Activated naive CD4-positive, alpha-beta T cell treated with anti-CD3 and anti-CD28 coated beads for 36 hours (primary cell): ENCODE data around the gene ATP5PD. TPM values are rescaled to one million over a fixed set of nuclear protein-coding genes. Genes with fewer than 3 reads are reported as not detected.
A peak's percentile ranks its signal among the peaks of the same experiment; 100 is the strongest.

Experiments used
- CTCF ChIA-PET: fragments of 350-600 bp; sonication (Branson Sonifier 250); formaldehyde crosslinking; loops from one replicate; lab custom pipeline; 2021; ENCODE audit warnings: antibody characterized with exemption; lab: Charles Lee
- DNase-seq: peaks from one replicate; pipeline ENCODE4 v3.0.0-alpha.2; 2020
- H3K27ac Mint-ChIP-seq: one replicate; pipeline ENCODE4 v1.8.0; 2021; ENCODE audit warnings: mild to moderate bottlenecking, mixed read lengths
- H3K27me3 Mint-ChIP-seq: one replicate; pipeline ENCODE4 v1.8.0; 2021; ENCODE audit warnings: low read depth, mixed read lengths
- H3K36me3 Mint-ChIP-seq: one replicate; pipeline ENCODE4 v1.8.0; 2021; ENCODE audit warnings: low read depth, mixed read lengths
- H3K4me1 Mint-ChIP-seq: one replicate; pipeline ENCODE4 v1.8.0; 2021; ENCODE audit warnings: low read depth, mixed read lengths
- H3K4me3 Mint-ChIP-seq: one replicate; pipeline ENCODE4 v1.8.0; 2021; ENCODE audit warnings: mild to moderate bottlenecking, moderate library complexity, mixed read lengths
- H3K9me3 Mint-ChIP-seq: one replicate; pipeline ENCODE4 v1.8.0; 2021; ENCODE audit warnings: mixed read lengths
- intact Hi-C: fragments of 100-400 bp; cut with micrococcal nuclease; formaldehyde crosslinking; loops from one replicate; pipeline ENCODE4 v1.15.1; 2023
- total RNA-seq, 2 experiments: library from RNA; stranded (reverse); gene quantifications; one replicate each; pipeline ENCODE4 v1.2.3, GENCODE V29; 2021

The ATP5PD gene
- total RNA-seq, 2 experiments from 2014 or later, result 227 to 249 TPM

GRCh38 chr17:75063201-75063600 lies 16.4 kb upstream of the ATP5PD start:
- Mint-ChIP-seq H3K4me3 (no peak overlapping the region), H3K27me3 (no peaks in the 10 kb centered on the region), H3K27ac (no peak overlapping the region), H3K9me3 (no peaks in the 10 kb centered on the region), H3K36me3 (peaks cover 14% of the 10 kb centered on the region), H3K4me1 (peaks cover 34% of the 10 kb centered on the region)
- intact Hi-C loops, result no loop called here
- no peak for DNase-seq
- CTCF ChIA-PET, result interaction anchor here (1.1 to 1.3 kb wide), 3 partner anchors 14 to 51 kb away, joined by 3 read pairs; partner anchors contain the start of gene MRPL58

GRCh38 chr17:75061618-75062017 lies 14.8 kb upstream of the ATP5PD start:
- intact Hi-C loops, result loop anchor here (2.0 kb wide), 2 partner anchors 69 to 139 kb away; partner anchors contain the start of gene NT5C
- Mint-ChIP-seq H3K36me3 (peaks cover 14% of the 10 kb centered on the region), H3K27ac (no peak overlapping the region), H3K4me3 (no peak overlapping the region), H3K27me3 (no peaks in the 10 kb centered on the region), H3K4me1 (peaks cover 27% of the 10 kb centered on the region), H3K9me3 (no peaks in the 10 kb centered on the region)
- CTCF ChIA-PET, result interaction anchor here (0.6 to 3.5 kb wide), 2 partner anchors 13 to 24 kb away, joined by 3 to 17 read pairs; no protein-coding TSS in a partner anchor
- DNase-seq, result no peak

GRCh38 chr17:75061055-75061438 lies 14.3 kb upstream of the ATP5PD start:
- H3K4me1 Mint-ChIP-seq, result peaks cover 28% of the 10 kb centered on the region
- no peaks in the 10 kb centered on the region for H3K9me3 Mint-ChIP-seq
- no peak for DNase-seq
- H3K27me3 Mint-ChIP-seq, result no peaks in the 10 kb centered on the region
- peaks cover 17% of the 10 kb centered on the region for H3K36me3 Mint-ChIP-seq
- CTCF ChIA-PET, result interaction anchor here (3.5 kb wide), 1 partner anchor 12 kb away, joined by 17 read pairs; no protein-coding TSS in a partner anchor
- H3K27ac Mint-ChIP-seq, result no peak overlapping the region
- H3K4me3 Mint-ChIP-seq, result no peak overlapping the region
- intact Hi-C loops, result loop anchor here (2.0 kb wide), 2 partner anchors 70 to 140 kb away; partner anchors contain the start of gene NT5C

GRCh38 chr17:75060434-75061054 lies 13.8 kb upstream of the ATP5PD start:
- CTCF ChIA-PET, result interaction anchor here (0.8 to 3.5 kb wide), 7 partner anchors 12 to 109 kb away, joined by 3 to 17 read pairs (median 4); no protein-coding TSS in a partner anchor
- Mint-ChIP-seq H3K4me3 (no peak overlapping the region), H3K4me1 (peaks cover 25% of the 10 kb centered on the region), H3K27me3 (no peaks in the 10 kb centered on the region), H3K36me3 (peaks cover 17% of the 10 kb centered on the region), H3K9me3 (no peaks in the 10 kb centered on the region), H3K27ac (no peak overlapping the region)
- intact Hi-C loops, result loop anchor here (2.0 kb wide), 2 partner anchors 70 to 140 kb away; partner anchors contain the start of gene NT5C
- no peak for DNase-seq

GRCh38 chr17:75059369-75060345 lies 12.9 kb upstream of the ATP5PD start:
- intact Hi-C loops, result loop anchor here (2.0 kb wide), 2 partner anchors 71 to 141 kb away; partner anchors contain the start of gene NT5C
- Mint-ChIP-seq H3K36me3 (peaks cover 16% of the 10 kb centered on the region), H3K9me3 (no peaks in the 10 kb centered on the region), H3K27me3 (no peaks in the 10 kb centered on the region), H3K4me3 (no peak overlapping the region), H3K4me1 (peaks cover 19% of the 10 kb centered on the region), H3K27ac (no peak overlapping the region)
- DNase-seq, result no peak
- CTCF ChIA-PET, result interaction anchor here (0.7 to 3.5 kb wide), 10 partner anchors 11 to 142 kb away, joined by 3 to 17 read pairs (median 4); no protein-coding TSS in a partner anchor

GRCh38 chr17:75051941-75052340 lies 5.2 kb upstream of the ATP5PD start:
- no peak for DNase-seq
- H3K4me1 Mint-ChIP-seq, result peaks cover 37% of the 10 kb centered on the region
- intact Hi-C loops, result no loop called here
- no peak overlapping the region for H3K4me3 Mint-ChIP-seq
- CTCF ChIA-PET, result no interaction called here
- H3K27ac Mint-ChIP-seq, result no peak overlapping the region
- H3K27me3 Mint-ChIP-seq, result no peaks in the 10 kb centered on the region
- H3K36me3 Mint-ChIP-seq, result peaks cover 17% of the 10 kb centered on the region
- H3K9me3 Mint-ChIP-seq, result no peaks in the 10 kb centered on the region

GRCh38 chr17:75049706-75050105 lies 2.9 kb upstream of the ATP5PD start:
- H3K36me3 Mint-ChIP-seq, result peaks cover 14% of the 10 kb centered on the region
- H3K27ac Mint-ChIP-seq, result no peak overlapping the region
- no peaks in the 10 kb centered on the region for H3K9me3 Mint-ChIP-seq
- H3K4me3 Mint-ChIP-seq, result no peak overlapping the region
- intact Hi-C loops, result loop anchor here (5.0 kb wide), 6 partner anchors 38 to 177 kb away; partner anchors contain the start of genes ARMC7, FDXR, SLC16A5 and SUMO2
- peaks cover 41% of the 10 kb centered on the region for H3K4me1 Mint-ChIP-seq
- peak; percentile 13 for DNase-seq
- CTCF ChIA-PET, result interaction anchor here (1.0 to 3.0 kb wide), 3 partner anchors 11 to 64 kb away, joined by 3 to 17 read pairs (median 12); no protein-coding TSS in a partner anchor
- H3K27me3 Mint-ChIP-seq, result no peaks in the 10 kb centered on the region

GRCh38 chr17:75049057-75049456 lies 2.3 kb upstream of the ATP5PD start:
- CTCF ChIA-PET, result interaction anchor here (0.8 to 3.0 kb wide), 6 partner anchors 8 to 124 kb away, joined by 3 to 17 read pairs (median 4); no protein-coding TSS in a partner anchor
- intact Hi-C loops, result loop anchor here (5.0 kb wide), 6 partner anchors 38 to 177 kb away; partner anchors contain the start of genes ARMC7, FDXR, SLC16A5 and SUMO2
- Mint-ChIP-seq H3K4me3 (no peak overlapping the region), H3K36me3 (peaks cover 14% of the 10 kb centered on the region), H3K27ac (no peak overlapping the region), H3K4me1 (peaks cover 44% of the 10 kb centered on the region), H3K27me3 (no peaks in the 10 kb centered on the region), H3K9me3 (no peaks in the 10 kb centered on the region)
- DNase-seq, result no peak

GRCh38 chr17:75048249-75048878 lies 1.6 kb upstream of the ATP5PD start:
- H3K36me3 Mint-ChIP-seq, result peaks cover 10% of the 10 kb centered on the region
- no peaks in the 10 kb centered on the region for H3K9me3 Mint-ChIP-seq
- peak overlapping the region; percentile 97 for H3K4me3 Mint-ChIP-seq
- intact Hi-C loops, result loop anchor here (5.0 kb wide), 6 partner anchors 39 to 176 kb away; partner anchors contain the start of genes ARMC7, FDXR, SLC16A5 and SUMO2
- CTCF ChIA-PET, result interaction anchor here (0.8 to 3.0 kb wide), 5 partner anchors 9 to 125 kb away, joined by 3 to 17 read pairs (median 4); no protein-coding TSS in a partner anchor
- no peaks in the 10 kb centered on the region for H3K27me3 Mint-ChIP-seq
- H3K27ac Mint-ChIP-seq, result peak overlapping the region; percentile 87
- H3K4me1 Mint-ChIP-seq, result peaks cover 47% of the 10 kb centered on the region
- no peak for DNase-seq

GRCh38 chr17:75047398-75048098 lies 779 bp upstream of the ATP5PD start:
- Mint-ChIP-seq H3K27me3 (no peaks in the 10 kb centered on the region), H3K9me3 (no peaks in the 10 kb centered on the region), H3K4me3 (peak overlapping the region; percentile 97), H3K36me3 (peaks cover 8% of the 10 kb centered on the region), H3K27ac (peak overlapping the region; percentile 87), H3K4me1 (peaks cover 47% of the 10 kb centered on the region)
- intact Hi-C loops, result loop anchor here (1.0 to 5.0 kb wide), 11 partner anchors 11 to 175 kb away; partner anchors contain the start of genes ARMC7, CDR2L, FDXR and JPT1
- peak; percentile 30 for DNase-seq
- CTCF ChIA-PET, result interaction anchor here (1.0 to 3.0 kb wide), 4 partner anchors 13 to 89 kb away, joined by 3 to 17 read pairs (median 10); no protein-coding TSS in a partner anchor
